GM12891 (cell line): ENCODE results near the gene HS3ST4.

Experiments
- DNase-seq: peaks from one replicate; pipeline ENCODE4 v3.0.0; 2011; ENCODE audit warnings: low spot score; ENCODE audit not compliant: insufficient read length
- FAIRE-seq: peaks from 2 replicates; lab custom pipeline; 2011; peaks lifted over from hg19 to GRCh38; lab: Jason Lieb, UNC
- PAX5 ChIP-seq: IDR thresholded peaks from 2 replicates; pipeline ENCODE4 v1.6.1; 2011; ENCODE audit warnings: low read length, moderate library complexity, mild to moderate bottlenecking; ENCODE audit not compliant: insufficient read depth, severe bottlenecking
- POLR2A ChIP-seq: IDR thresholded peaks from 2 replicates; pipeline ENCODE4 v1.6.1; 2011; ENCODE audit warnings: low read depth, low read length, control low read depth
- POLR2AphosphoS5 ChIP-seq: IDR thresholded peaks from 2 replicates; pipeline ENCODE4 v1.6.1; 2011; ENCODE audit warnings: low read depth, low read length, control low read depth
- POU2F2 ChIP-seq: IDR thresholded peaks from 2 replicates; pipeline ENCODE4 v1.6.1; 2011; ENCODE audit warnings: low read depth, mild to moderate bottlenecking, control low read depth, low read length, moderate library complexity
- SPI1 ChIP-seq: IDR thresholded peaks from 2 replicates; pipeline ENCODE4 v1.6.1; 2011; ENCODE audit warnings: low read depth, low read length, control low read depth
- TAF1 ChIP-seq: IDR thresholded peaks from 2 replicates; pipeline ENCODE4 v1.6.1; 2011; ENCODE audit warnings: low read depth, low read length, control low read depth

HS3ST4 gene

DNA sequence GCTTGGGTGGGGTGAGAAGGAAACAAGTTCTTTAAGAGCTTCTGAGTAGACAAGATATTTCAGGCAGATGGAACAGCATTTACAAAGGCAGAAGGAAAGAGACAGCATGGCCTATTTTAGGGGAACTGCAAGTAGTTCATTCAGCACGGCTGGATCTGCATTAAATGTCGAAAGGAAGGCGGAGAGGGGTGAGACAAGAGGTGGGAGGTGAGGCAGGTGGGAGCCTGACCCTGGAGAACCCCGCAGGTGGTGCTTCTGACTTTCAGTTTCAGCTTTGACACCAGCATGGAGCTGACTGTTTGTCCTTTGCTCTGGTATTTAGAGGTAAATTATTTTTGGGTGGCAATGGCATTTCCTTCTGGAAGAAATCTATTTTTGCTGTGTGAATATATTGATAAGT lies 194.8 kb downstream of the HS3ST4 start:
- DNase-seq (no peak), FAIRE-seq (no peak)
- TF ChIP-seq TAF1 (no peak), POLR2A (no peak), POLR2AphosphoS5 (no peak), PAX5 (no peak), POU2F2 (no peak), SPI1 (no peak)

DNA sequence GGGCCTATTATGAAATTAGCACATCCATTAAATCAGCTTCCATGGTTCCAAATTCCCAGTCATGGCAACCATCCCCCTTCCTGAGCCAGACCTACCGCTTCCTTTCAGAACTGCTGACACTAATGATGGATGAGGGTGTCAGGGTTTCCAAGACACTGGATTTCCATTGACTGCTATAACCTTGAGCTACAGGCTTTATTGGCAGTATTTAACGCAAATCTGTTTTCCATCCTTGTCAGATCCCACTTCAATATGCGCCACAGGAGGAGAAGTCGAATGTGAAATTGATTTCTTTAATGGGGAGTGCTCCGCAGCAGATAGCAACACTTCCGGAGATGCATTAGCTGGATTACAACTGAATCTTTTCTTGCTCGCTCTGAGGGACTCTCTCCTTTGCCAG lies 197.1 kb downstream of the HS3ST4 start:
- no peak for FAIRE-seq
- TF ChIP-seq TAF1, result no peak
- TF ChIP-seq PAX5, result no peak
- no peak for TF ChIP-seq POLR2AphosphoS5
- no peak for TF ChIP-seq POLR2A
- TF ChIP-seq POU2F2, result no peak
- TF ChIP-seq SPI1, result no peak
- DNase-seq, result no peak

DNA sequence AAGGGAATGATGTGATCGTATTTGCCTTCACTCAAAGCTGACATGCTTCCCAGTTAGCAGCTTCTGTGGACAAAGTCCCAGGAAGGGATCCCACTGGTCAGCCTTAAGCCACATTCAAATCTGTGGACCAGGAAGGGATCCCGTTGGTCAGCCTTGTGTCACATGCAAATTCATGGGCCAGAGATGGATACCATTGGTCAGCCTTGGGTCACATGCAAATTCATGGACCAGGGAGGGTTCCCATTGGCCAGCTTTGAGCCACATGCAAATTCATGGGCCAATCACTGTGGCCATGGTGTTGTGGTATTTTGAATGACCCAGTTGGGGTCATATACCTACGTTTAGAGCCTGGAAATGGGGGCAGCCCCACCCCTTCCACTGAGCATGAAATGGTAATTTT lies 201.6 kb downstream of the HS3ST4 start:
- DNase-seq (no peak), FAIRE-seq (no peak)
- TF ChIP-seq POLR2AphosphoS5 (no peak), POU2F2 (no peak), PAX5 (no peak), POLR2A (no peak), TAF1 (no peak)

DNA sequence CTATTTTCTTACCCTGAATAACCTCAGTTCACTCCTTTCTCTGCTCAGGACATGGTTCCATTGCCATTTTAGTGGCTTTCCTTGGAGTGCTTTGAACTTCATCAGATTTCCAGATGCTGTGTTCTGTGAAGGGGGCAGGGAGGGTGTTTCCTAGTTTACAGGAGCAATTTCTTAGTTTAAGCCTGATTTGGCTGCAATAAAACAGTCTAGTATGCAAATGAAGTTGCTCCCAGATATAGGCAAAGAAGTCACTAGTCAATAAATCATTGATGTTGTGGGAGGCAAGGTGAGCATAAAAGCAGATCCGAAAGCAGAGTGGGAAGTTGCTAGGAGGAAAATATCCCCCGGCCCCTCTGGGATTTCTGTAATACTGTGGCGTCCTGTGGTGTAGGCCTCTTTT lies 202.3 kb downstream of the HS3ST4 start:
- no peak for FAIRE-seq
- TF ChIP-seq SPI1, result no peak
- no peak for TF ChIP-seq POLR2AphosphoS5
- DNase-seq, result no peak

DNA sequence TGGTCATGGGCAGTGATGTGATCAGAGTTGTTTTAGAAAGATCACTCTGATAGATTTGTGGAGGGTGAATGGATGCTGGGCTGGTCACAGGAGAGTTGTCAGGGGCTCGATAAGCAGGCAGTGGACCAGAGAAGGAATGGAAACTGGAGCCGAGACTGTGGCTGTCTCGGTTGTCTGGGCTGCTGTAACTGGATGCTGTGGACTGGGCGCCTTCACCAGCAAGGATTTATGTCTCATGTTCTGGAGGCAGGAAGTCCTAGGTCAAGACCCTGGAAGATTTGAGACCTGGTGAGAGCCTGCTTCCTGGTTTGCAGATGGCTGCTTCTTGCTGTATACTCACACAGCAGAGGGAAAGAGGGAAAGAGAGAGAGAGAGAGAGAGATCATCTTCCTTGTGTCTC lies 203.6 kb downstream of the HS3ST4 start:
- no peak for FAIRE-seq
- no peak for TF ChIP-seq PAX5
- no peak for DNase-seq

DNA sequence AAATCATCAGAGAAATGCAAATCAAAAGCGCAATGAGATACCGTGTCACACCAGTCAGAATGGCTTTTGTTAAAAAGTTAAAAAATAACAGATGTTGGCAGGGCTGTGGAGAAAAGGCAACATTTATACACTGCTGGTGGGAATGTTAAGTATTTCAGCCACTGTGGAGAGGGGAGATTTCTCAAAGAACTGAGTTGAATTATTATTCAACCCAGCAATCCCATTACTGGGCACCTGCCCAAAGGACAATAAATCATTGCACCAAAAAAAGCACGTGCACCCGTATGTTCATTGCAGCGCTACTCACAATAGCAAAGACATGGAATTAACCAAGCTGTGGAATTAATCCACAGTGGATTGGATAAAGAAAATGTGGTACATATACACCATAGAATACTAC lies 204.7 kb downstream of the HS3ST4 start:
- TF ChIP-seq POU2F2, result no peak
- no peak for TF ChIP-seq PAX5
- TF ChIP-seq POLR2A, result no peak
- no peak for TF ChIP-seq SPI1
- TF ChIP-seq TAF1, result no peak
- TF ChIP-seq POLR2AphosphoS5, result no peak
- FAIRE-seq (no peak), DNase-seq (no peak)

DNA sequence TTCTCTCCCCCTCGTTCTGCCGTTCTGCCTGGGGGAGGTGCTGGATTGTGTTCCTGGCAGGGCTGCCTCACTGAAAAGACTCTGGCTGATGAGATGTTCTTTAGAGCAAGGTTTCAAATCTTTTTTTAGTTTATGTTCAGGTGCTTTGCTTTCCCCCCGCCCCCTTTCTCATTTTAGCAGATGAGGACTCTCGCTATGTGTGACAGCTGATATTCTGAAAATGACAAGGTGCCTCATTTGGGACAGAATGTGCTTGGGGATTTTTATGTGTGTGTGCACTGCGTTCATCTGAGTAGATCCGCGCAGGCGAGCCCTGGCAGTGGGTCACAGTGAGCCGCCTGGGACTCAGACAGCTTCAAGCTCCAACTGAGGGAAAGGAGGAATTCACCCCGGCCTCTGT lies 205.9 kb downstream of the HS3ST4 start:
- FAIRE-seq (no peak), DNase-seq (no peak)
- TF ChIP-seq PAX5 (no peak), SPI1 (no peak), POLR2A (no peak), TAF1 (no peak)

DNA sequence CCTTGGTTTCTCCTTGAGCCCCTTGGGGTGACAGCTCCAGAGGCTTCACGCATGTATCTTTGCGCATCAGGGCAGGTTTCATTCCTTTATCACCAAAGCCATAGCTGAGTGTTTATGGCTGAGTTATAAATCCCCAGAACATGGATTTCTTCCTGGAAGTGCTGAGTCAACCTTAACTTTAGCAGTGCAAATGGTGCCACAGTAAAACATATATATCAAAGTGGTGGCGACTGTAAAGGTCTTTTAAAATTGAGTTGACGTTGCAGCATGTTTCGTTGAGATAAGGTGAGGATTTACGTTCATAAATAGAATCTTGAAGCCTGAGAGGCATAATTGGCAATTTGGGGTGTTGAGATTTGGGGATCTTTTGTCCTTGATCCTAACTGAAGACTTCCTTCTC lies 214.1 kb downstream of the HS3ST4 start:
- no peak for FAIRE-seq
- no peak for TF ChIP-seq PAX5
- TF ChIP-seq POLR2A, result no peak
- no peak for TF ChIP-seq TAF1
- no peak for DNase-seq

DNA sequence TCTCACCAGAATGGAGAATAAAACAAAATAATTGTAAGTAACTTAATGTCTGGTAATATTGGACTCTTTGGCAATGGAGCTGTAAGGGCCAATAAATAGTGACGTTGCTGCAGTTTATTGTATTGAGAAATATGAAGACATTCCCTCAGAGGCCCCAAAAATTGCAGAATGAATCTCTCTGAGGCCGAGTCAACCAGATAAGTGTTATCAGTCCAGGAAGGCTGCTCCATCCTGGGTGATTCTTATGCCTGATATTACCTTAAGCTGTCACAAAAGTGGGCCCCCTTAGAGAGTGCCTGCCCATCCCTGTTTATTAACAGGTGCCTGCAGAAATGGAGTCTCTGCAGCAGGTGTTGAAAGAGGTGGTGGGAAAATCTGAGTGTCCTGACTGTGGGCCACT lies 219.2 kb downstream of the HS3ST4 start:
- FAIRE-seq, result no peak
- TF ChIP-seq SPI1 (no peak), PAX5 (no peak), POU2F2 (no peak), TAF1 (no peak), POLR2AphosphoS5 (no peak)
- no peak for DNase-seq

DNA sequence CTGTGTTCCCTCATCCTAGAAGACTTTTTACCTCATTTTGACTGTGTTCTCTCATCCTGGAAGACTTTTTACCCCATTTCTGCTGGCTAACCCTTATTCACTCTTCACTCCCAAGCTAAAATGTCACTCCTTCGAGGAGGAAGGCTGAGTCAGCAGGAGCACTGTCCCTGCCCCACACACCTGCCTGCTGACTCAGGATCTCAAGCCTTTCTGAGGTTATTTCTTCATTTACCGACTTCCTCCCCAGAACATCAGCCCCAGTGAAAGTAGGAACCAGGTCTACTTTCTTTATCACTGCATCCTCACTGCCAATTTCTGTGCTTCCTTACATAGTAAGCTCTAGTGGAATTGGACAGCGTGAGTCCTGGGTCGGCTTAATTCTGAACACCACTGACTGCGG lies 220.6 kb downstream of the HS3ST4 start:
- FAIRE-seq (no peak), DNase-seq (no peak)
- no peak for TF ChIP-seq POU2F2
- TF ChIP-seq TAF1, result no peak
- no peak for TF ChIP-seq POLR2A
- TF ChIP-seq POLR2AphosphoS5, result no peak
- no peak for TF ChIP-seq SPI1
- no peak for TF ChIP-seq PAX5

DNA sequence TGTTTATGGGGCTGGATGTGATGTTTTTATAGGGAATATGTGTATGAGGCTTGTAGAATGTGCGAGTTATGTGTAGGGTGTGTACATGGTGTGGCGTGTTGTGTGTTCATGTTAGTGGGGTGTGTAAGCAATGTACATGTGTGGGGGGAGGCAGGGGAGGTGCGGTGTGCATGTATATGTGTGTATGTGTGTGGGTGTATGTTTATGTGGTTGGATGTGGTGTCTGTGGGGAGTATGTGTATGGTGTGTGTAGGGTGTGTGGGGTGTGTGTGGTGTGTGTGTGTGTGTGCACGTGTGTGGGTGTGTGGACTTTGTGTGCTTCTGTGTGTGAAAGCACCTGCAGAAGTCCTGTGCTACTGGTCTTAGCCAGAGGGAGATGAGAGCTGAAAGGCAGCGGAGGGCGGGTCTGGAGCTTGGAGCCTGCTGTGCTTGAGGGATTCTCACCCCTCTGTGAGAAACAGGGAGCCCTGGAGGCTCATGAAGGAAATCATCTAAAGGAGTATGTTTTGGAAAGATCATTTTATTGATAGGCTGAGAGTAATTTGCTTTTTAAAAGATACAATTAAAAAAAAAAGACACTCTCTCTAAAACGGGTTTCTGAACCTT lies 222.7 kb downstream of the HS3ST4 start:
- FAIRE-seq, result peak; percentile 5
- no peak for DNase-seq
- TF ChIP-seq POLR2AphosphoS5, result no peak
- no peak for TF ChIP-seq TAF1
- TF ChIP-seq PAX5, result no peak
- no peak for TF ChIP-seq POLR2A
- no peak for TF ChIP-seq SPI1
- no peak for TF ChIP-seq POU2F2
